Sigmoid colon (tissue), 3 donors: ENCODE results near the gene SLC8A2.

ENCODE experiments used
- CTCF ChIP-seq, 4 experiments: fragments of 450-650 bp in 3 of 4; fragments of 200-600 bp in 1 of 4; IDR thresholded peaks; one replicate each; pipeline ENCODE4 v1.5.1; 2016 to 2019; ENCODE audit warnings: antibody characterized with exemption in 4 of 4, mild to moderate bottlenecking in 3 of 4, moderate library complexity in 2 of 4
- POLR2A ChIP-seq, 2 donors: fragments of 450-650 bp; IDR thresholded peaks; one replicate each; pipeline ENCODE4 v1.6.1; 2016; ENCODE audit warnings: antibody characterized with exemption in 2 of 2, mild to moderate bottlenecking in 2 of 2, moderate library complexity in 2 of 2

- TF ChIP-seq CTCF (IDR thresholded peaks at IDR 0.05) (no peak), POLR2A (IDR thresholded peaks at IDR 0.05) (no peak)
These were observed 89.9 kb downstream of the SLC8A2 start for GRCh38 chr19:47381653-47382279.
